H9 (cell line): Measurements from ENCODE around the gene SLC19A1. TPM values are rescaled to one million over a fixed set of nuclear protein-coding genes. Genes with fewer than 3 reads are reported as not detected.

Experiments used
- DNase-seq: peaks from one replicate; pipeline ENCODE4 v3.0.0-alpha.2; 2017
- H2AFZ ChIP-seq: one replicate; pipeline ENCODE4 v1.6.1; 2013; ENCODE audit warnings: mild to moderate bottlenecking, low read length, control low read depth, moderate library complexity
- H2AK5ac ChIP-seq: 2 replicates; pipeline ENCODE4 v1.6.1; 2013; ENCODE audit warnings: low read length, control low read depth, mixed read lengths; ENCODE audit not compliant: insufficient read length
- H2BK120ac ChIP-seq: one replicate; pipeline ENCODE4 v1.6.1; 2013; ENCODE audit warnings: low read depth, mild to moderate bottlenecking, low read length, control low read depth, inconsistent platforms; ENCODE audit not compliant: poor library complexity, severe bottlenecking
- H2BK12ac ChIP-seq: 2 replicates; pipeline ENCODE4 v1.6.1; 2013; ENCODE audit warnings: low read length, control low read depth, mixed read lengths, low read depth; ENCODE audit not compliant: insufficient read length
- H2BK15ac ChIP-seq: 2 replicates; pipeline ENCODE4 v1.6.1; 2013; ENCODE audit warnings: low read depth, low read length, control low read depth
- H2BK20ac ChIP-seq: one replicate; pipeline ENCODE4 v1.6.1; 2013; ENCODE audit warnings: low read depth, mild to moderate bottlenecking, low read length, control low read depth, inconsistent platforms; ENCODE audit not compliant: poor library complexity, severe bottlenecking
- H2BK5ac ChIP-seq: 2 replicates; pipeline ENCODE4 v1.6.1; 2013; ENCODE audit warnings: low read length, control low read depth, mixed read lengths; ENCODE audit not compliant: insufficient read length
- H3K14ac ChIP-seq: 2 replicates; pipeline ENCODE4 v1.6.1; 2013; ENCODE audit warnings: low read length, control low read depth; ENCODE audit not compliant: insufficient read depth
- H3K18ac ChIP-seq: 2 replicates; pipeline ENCODE4 v1.6.1; 2013; ENCODE audit warnings: low read depth, mild to moderate bottlenecking, mixed read lengths, low read length, control low read depth; ENCODE audit not compliant: insufficient read length
- H3K23ac ChIP-seq: 2 replicates; pipeline ENCODE4 v1.6.1; 2013; ENCODE audit warnings: low read length, control low read depth, mixed read lengths, low read depth; ENCODE audit not compliant: insufficient read length
- H3K23me2 ChIP-seq: 2 replicates; pipeline ENCODE4 v1.6.1; 2013; ENCODE audit warnings: low read depth, mild to moderate bottlenecking, mixed read lengths, low read length, control low read depth; ENCODE audit not compliant: insufficient read length, poor library complexity, severe bottlenecking
- H3K27ac ChIP-seq: 2 replicates; pipeline ENCODE4 v1.5.1; 2013; ENCODE audit warnings: low read length, control low read depth, mixed read lengths, low read depth; ENCODE audit not compliant: insufficient read length
- H3K27me3 ChIP-seq: 2 replicates; pipeline ENCODE4 v1.6.1; 2013; ENCODE audit warnings: low read length, control low read depth, inconsistent platforms; ENCODE audit not compliant: insufficient read depth
- H3K4ac ChIP-seq: 2 replicates; pipeline ENCODE4 v1.6.1; 2013; ENCODE audit warnings: low read depth, mild to moderate bottlenecking, control low read depth, inconsistent platforms, low read length, moderate library complexity
- H3K4me1 ChIP-seq: 2 replicates; pipeline ENCODE4 v1.6.1; 2013; ENCODE audit warnings: low read length, control low read depth, inconsistent platforms; ENCODE audit not compliant: insufficient read depth
- H3K4me2 ChIP-seq: 2 replicates; pipeline ENCODE4 v1.6.1; 2013; ENCODE audit warnings: low read length, control low read depth, mixed read lengths; ENCODE audit not compliant: insufficient read length, insufficient read depth
- H3K56ac ChIP-seq: 2 replicates; pipeline ENCODE4 v1.6.1; 2013; ENCODE audit warnings: low read depth, mild to moderate bottlenecking, mixed read lengths, low read length, control low read depth; ENCODE audit not compliant: insufficient read length
- H3K79me1 ChIP-seq: 2 replicates; pipeline ENCODE4 v1.6.1; 2013; ENCODE audit warnings: low read depth, mild to moderate bottlenecking, moderate library complexity, low read length, control low read depth, inconsistent platforms; ENCODE audit not compliant: insufficient read depth, poor library complexity, severe bottlenecking
- H3K79me2 ChIP-seq: 2 replicates; pipeline ENCODE4 v1.6.1; 2013; ENCODE audit warnings: low read length, control low read depth, inconsistent platforms; ENCODE audit not compliant: insufficient read depth
- H3K9ac ChIP-seq: 2 replicates; pipeline ENCODE4 v1.6.1; 2013; ENCODE audit warnings: low read length, control low read depth, mixed read lengths; ENCODE audit not compliant: insufficient read length; ENCODE audit errors: extremely low read depth
- H3K9me3 ChIP-seq: one replicate; pipeline ENCODE4 v1.6.1; 2013; ENCODE audit warnings: low read depth, low read length, inconsistent platforms; ENCODE audit not compliant: control insufficient read depth
- H3T11ph ChIP-seq: one replicate; pipeline ENCODE4 v1.6.1; 2013; ENCODE audit warnings: mild to moderate bottlenecking, low read length, control low read depth, inconsistent platforms
- H4K20me1 ChIP-seq: one replicate; pipeline ENCODE4 v1.6.1; 2013; ENCODE audit not compliant: control insufficient read depth, insufficient read length, insufficient read depth
- H4K5ac ChIP-seq: 2 replicates; pipeline ENCODE4 v1.6.1; 2013; ENCODE audit warnings: low read depth, mild to moderate bottlenecking, mixed read lengths, low read length, control low read depth; ENCODE audit not compliant: insufficient read length
- H4K8ac ChIP-seq: replicated peaks from 2 replicates; pipeline ENCODE4 v1.6.1; 2013; ENCODE audit warnings: low read length, control low read depth, mixed read lengths, low read depth; ENCODE audit not compliant: insufficient read length
- H4K91ac ChIP-seq: 2 replicates; pipeline ENCODE4 v1.6.1; 2013; ENCODE audit warnings: low read depth, mild to moderate bottlenecking, moderate library complexity, mixed read lengths, low read length, control low read depth; ENCODE audit not compliant: insufficient read length
- H3K27ac Mint-ChIP-seq, 3 experiments: 2 replicates in 2 of 3; 3 replicates in 1 of 3; pipeline ENCODE4 v1.8.0; 2020 to 2021; ENCODE audit warnings: mixed read lengths in 3 of 3, mild to moderate bottlenecking in 1 of 3, moderate library complexity in 1 of 3
- H3K27me3 Mint-ChIP-seq: 2 replicates; pipeline ENCODE4 v1.8.0; 2021; ENCODE audit warnings: low read depth, mild to moderate bottlenecking, moderate library complexity, mixed read lengths
- H3K36me3 Mint-ChIP-seq, 3 experiments: 2 replicates in 2 of 3; 3 replicates in 1 of 3; pipeline ENCODE4 v1.8.0; 2020 to 2021; ENCODE audit warnings: low read depth in 3 of 3, mixed read lengths in 3 of 3; ENCODE audit not compliant: insufficient read depth in 1 of 3
- H3K4me1 Mint-ChIP-seq, 2 experiments: 2 replicates each; pipeline ENCODE4 v1.8.0; 2020; ENCODE audit warnings: mixed read lengths in 2 of 2
- H3K4me3 Mint-ChIP-seq, 2 experiments: 2 replicates in 1 of 2; 3 replicates in 1 of 2; pipeline ENCODE4 v1.8.0; 2020 to 2021; ENCODE audit warnings: mild to moderate bottlenecking in 2 of 2, mixed read lengths in 2 of 2, moderate library complexity in 1 of 2
- H3K9me3 Mint-ChIP-seq, 2 experiments: 2 replicates in 1 of 2; 3 replicates in 1 of 2; pipeline ENCODE4 v1.8.0; 2020; ENCODE audit warnings: mild to moderate bottlenecking in 2 of 2, mixed read lengths in 2 of 2, moderate library complexity in 1 of 2
- WGBS: extraction: QIAGEN DNeasy Blood & Tissue Kit; methylation state at CpG from one replicate; pipeline ENCODE4 v1.1.7; 2013; ENCODE audit warnings: missing lambda C conversion rate, low lambda C conversion rate, mixed read lengths; ENCODE audit not compliant: insufficient read length; ENCODE audit errors: extremely low coverage; 5-methylcytosine and 5-hydroxymethylcytosine counted together
- total RNA-seq: library from RNA; stranded (reverse); gene quantifications from 2 replicates; pipeline ENCODE4 v1.2.1, GENCODE V29; 2021
- TF ChIP-seq, protein P1 (sequence below): fragments of 200-600 bp; sonication (generic); conservative IDR thresholded peaks from 3 replicates; pipeline ENCODE4 v1.8.0; 2021; ENCODE audit warnings: antibody characterized with exemption, mild to moderate bottlenecking

SLC19A1 gene
- total RNA-seq, 1 experiment from 2014 or later = 32.4 TPM

DNA sequence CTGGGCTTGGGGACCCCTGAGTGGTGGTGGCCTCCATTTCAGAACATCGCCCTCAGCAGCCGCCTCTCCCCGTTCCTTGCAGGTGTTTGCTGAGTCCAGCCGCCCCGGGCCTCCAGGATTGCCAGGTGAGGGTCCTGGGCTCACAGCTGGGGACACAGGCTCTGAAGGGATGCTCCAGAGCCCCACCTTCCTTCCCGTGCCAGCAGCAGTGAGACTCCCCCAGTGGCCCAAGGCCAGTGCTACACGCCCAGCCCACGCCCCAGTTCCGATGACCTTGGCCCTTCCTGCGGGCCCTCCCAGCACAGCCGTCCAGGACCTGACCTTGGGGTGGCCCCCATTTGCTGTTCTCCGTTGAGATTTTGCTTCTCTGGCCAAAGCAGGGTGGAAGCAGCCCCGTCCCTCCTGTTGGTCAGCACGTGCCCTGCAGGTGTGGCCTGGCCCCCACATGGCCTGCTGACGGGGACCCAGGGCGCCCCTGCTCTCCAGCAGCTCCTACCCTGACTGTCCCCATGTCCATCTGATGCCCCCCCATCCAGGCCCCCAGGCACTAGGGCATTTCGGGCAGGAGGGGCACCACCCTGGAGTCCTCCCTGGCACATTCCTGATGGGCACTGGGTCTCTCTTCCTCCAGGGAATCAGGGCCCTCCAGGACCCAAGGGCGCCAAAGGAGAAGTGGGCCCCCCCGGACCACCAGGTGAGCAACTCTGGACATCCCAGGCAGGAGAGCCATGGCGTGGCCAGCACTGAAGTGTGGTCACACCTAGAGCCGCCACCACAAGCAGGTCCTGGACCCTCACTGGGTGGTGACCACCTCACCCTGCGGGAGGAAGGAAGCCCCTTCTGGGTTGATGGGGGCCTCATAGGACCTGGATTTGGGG lies 45.0 kb downstream of the SLC19A1 start:
- Mint-ChIP-seq H3K36me3 (peaks cover 27 to 61% (median 50%) of the 10 kb centered on the region in 3 experiments), H3K9me3 (no peaks in the 10 kb centered on the region), H3K27me3 (no peaks in the 10 kb centered on the region; the same call in 1 of the 2 replicates), H3K27ac (no peak overlapping the region), H3K4me3 (no peak overlapping the region), H3K4me1 (no peaks in the 10 kb centered on the region)
- no peak overlapping the region for H2BK120ac ChIP-seq
- peaks cover 3% of the 10 kb centered on the region for H3K23me2 ChIP-seq
- H3K4me1 ChIP-seq = no peaks in the 10 kb centered on the region
- no peak overlapping the region for H3T11ph ChIP-seq
- H3K9ac ChIP-seq = no peak overlapping the region
- DNase-seq = no peak
- no peak overlapping the region for H2BK15ac ChIP-seq
- H4K8ac ChIP-seq = no peak overlapping the region
- H2BK5ac ChIP-seq = no peak overlapping the region
- H4K5ac ChIP-seq = no peak overlapping the region
- H3K4ac ChIP-seq = no peak overlapping the region
- no peak overlapping the region for H4K91ac ChIP-seq
- H3K9me3 ChIP-seq = no peaks in the 10 kb centered on the region
- H3K79me1 ChIP-seq = no peaks in the 10 kb centered on the region
- no peak overlapping the region for H2AFZ ChIP-seq
- H3K27ac ChIP-seq = no peak overlapping the region
- peaks cover 4% of the 10 kb centered on the region for H4K20me1 ChIP-seq
- WGBS = no CpG with 5 or more reads among the region's 22 CpGs
- H2BK20ac ChIP-seq = no peak overlapping the region
- H3K14ac ChIP-seq = no peak overlapping the region
- TF ChIP-seq, protein P1, sequence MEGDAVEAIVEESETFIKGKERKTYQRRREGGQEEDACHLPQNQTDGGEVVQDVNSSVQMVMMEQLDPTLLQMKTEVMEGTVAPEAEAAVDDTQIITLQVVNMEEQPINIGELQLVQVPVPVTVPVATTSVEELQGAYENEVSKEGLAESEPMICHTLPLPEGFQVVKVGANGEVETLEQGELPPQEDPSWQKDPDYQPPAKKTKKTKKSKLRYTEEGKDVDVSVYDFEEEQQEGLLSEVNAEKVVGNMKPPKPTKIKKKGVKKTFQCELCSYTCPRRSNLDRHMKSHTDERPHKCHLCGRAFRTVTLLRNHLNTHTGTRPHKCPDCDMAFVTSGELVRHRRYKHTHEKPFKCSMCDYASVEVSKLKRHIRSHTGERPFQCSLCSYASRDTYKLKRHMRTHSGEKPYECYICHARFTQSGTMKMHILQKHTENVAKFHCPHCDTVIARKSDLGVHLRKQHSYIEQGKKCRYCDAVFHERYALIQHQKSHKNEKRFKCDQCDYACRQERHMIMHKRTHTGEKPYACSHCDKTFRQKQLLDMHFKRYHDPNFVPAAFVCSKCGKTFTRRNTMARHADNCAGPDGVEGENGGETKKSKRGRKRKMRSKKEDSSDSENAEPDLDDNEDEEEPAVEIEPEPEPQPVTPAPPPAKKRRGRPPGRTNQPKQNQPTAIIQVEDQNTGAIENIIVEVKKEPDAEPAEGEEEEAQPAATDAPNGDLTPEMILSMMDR = no peak
- H3K27me3 ChIP-seq = no peaks in the 10 kb centered on the region
- H3K4me2 ChIP-seq = no peak overlapping the region
- no peak overlapping the region for H3K18ac ChIP-seq
- H3K23ac ChIP-seq = no peak overlapping the region
- no peak overlapping the region for H3K56ac ChIP-seq
- no peak overlapping the region for H2BK12ac ChIP-seq
- no peak overlapping the region for H2AK5ac ChIP-seq
- H3K79me2 ChIP-seq = no peaks in the 10 kb centered on the region
